Measurements from ENCODE around the gene GLIPR2.
A peak's percentile ranks its signal among the peaks of the same experiment; 100 is the strongest.
"Not testable (repeated sequence)": the region's sequence is repeated elsewhere in the genome, so short reads cannot be mapped to it uniquely, and the experiment has no call there.

GLIPR2 gene

GRCh38 chr9:36165826-36166167 is 29.3 kb downstream of the GLIPR2 start:
- DNase-seq: no peak

GRCh38 chr9:36166168-36166927 is 29.8 kb downstream of the GLIPR2 start:
- peak; percentile 46 for DNase-seq

- DNase-seq: no peak
Observed at GRCh38 chr9:36169166-36169565, 32.6 kb downstream of the GLIPR2 start, which contains the start of gene CCIN. CCIN (plus strand) TSS chr9:36169388; CDS start chr9:36169503, 115 bp downstream.

GRCh38 chr9:36169708-36170107 is 33.2 kb downstream of the GLIPR2 start:
- DNase-seq: no peak

GRCh38 chr9:36170531-36170930 is 34.0 kb downstream of the GLIPR2 start:
- no peak for DNase-seq

- DNase-seq: no peak
Observed at GRCh38 chr9:36173861-36174260, 37.3 kb downstream of the GLIPR2 start.

- DNase-seq: no peak
Observed at GRCh38 chr9:36174271-36174670, 37.7 kb downstream of the GLIPR2 start.

- DNase-seq: no peak
Observed at GRCh38 chr9:36174731-36175130, 38.2 kb downstream of the GLIPR2 start.

GRCh38 chr9:36175209-36175608 is 38.7 kb downstream of the GLIPR2 start:
- DNase-seq: not testable (repeated sequence)

- not testable (repeated sequence) for DNase-seq
Observed at GRCh38 chr9:36176496-36176895, 40.0 kb downstream of the GLIPR2 start.

- DNase-seq: no peak
Observed at GRCh38 chr9:36177571-36177970, 41.0 kb downstream of the GLIPR2 start.

GRCh38 chr9:36180243-36180642 is 43.7 kb downstream of the GLIPR2 start:
- DNase-seq: not testable (repeated sequence)

- no peak for DNase-seq
Observed at GRCh38 chr9:36187414-36187813, 50.9 kb downstream of the GLIPR2 start.

- no peak for DNase-seq
Observed at GRCh38 chr9:36188212-36188611, 51.7 kb downstream of the GLIPR2 start.

GRCh38 chr9:36189976-36190375 is 53.4 kb downstream of the GLIPR2 start:
- DNase-seq: no peak

GRCh38 chr9:36190388-36191289 is 54.1 kb downstream of the GLIPR2 start, which contains the start of gene CLTA:
CLTA (plus strand) TSS chr9:36190921; CDS start chr9:36191057, 136 bp downstream.
- peak; percentile 95 for DNase-seq

GRCh38 chr9:36191290-36191645 is 54.7 kb downstream of the GLIPR2 start:
- DNase-seq: no peak

GRCh38 chr9:36191686-36192085 is 55.2 kb downstream of the GLIPR2 start:
- no peak for DNase-seq

- DNase-seq: no peak
Observed at GRCh38 chr9:36192196-36192595, 55.7 kb downstream of the GLIPR2 start.

GRCh38 chr9:36193023-36193422 is 56.5 kb downstream of the GLIPR2 start:
- no peak for DNase-seq

GRCh38 chr9:36194326-36195000 is 57.9 kb downstream of the GLIPR2 start:
- no peak for DNase-seq

- no peak for DNase-seq
Observed at GRCh38 chr9:36204906-36205547, 68.5 kb downstream of the GLIPR2 start.

- DNase-seq: no peak
Observed at GRCh38 chr9:36207016-36207415, 70.5 kb downstream of the GLIPR2 start.
